GM19463 (cell line): ENCODE data around the gene CAMK2N1.

Experiments
- ATAC-seq: cut with Tn5 transposase; IDR thresholded peaks from one replicate; pipeline ENCODE4 v1.9.1; 2021; ENCODE audit warnings: mild to moderate bottlenecking, moderate library complexity; ENCODE audit not compliant: unreplicated experiment

Gene CAMK2N1

DNA sequence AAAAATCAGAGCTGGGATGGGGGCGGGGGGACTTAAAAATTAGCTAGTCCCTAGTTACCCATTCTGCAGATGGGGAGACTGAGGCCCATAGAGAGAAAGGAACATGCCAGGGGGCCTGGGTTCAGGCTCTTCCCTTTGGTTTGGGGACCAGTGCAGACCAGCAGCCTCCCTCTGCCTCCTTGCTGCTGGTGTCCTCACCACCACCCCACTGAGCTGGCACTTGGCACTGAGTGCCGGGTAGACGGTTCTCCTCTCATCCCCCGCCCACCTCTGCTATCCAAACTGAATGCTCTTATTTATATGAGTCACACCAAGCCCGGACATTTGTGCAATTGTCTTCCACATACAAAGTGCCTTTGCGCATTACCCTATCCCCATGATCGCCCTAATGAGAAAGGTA lies 39.2 kb downstream of the CAMK2N1 start:
- ATAC-seq = no peak

DNA sequence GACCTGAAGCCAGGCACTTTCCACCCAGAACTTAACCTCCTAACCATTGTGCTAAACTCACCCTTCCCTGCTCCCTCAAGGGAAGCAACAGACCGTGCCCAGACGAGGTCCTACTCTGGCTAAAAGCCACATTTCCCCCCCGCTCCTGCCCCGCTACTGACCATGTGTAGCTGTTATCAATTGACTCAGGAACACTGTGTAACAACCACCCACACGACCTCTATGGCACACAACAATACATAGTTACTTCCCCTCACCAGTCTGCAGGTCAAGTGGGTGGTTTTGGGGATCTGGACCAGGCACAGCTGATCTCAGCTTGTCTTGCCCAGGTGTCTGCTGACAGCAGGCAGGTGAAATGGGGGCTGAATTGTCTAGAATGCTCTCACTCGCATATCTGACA lies 40.1 kb downstream of the CAMK2N1 start:
- ATAC-seq = no peak

DNA sequence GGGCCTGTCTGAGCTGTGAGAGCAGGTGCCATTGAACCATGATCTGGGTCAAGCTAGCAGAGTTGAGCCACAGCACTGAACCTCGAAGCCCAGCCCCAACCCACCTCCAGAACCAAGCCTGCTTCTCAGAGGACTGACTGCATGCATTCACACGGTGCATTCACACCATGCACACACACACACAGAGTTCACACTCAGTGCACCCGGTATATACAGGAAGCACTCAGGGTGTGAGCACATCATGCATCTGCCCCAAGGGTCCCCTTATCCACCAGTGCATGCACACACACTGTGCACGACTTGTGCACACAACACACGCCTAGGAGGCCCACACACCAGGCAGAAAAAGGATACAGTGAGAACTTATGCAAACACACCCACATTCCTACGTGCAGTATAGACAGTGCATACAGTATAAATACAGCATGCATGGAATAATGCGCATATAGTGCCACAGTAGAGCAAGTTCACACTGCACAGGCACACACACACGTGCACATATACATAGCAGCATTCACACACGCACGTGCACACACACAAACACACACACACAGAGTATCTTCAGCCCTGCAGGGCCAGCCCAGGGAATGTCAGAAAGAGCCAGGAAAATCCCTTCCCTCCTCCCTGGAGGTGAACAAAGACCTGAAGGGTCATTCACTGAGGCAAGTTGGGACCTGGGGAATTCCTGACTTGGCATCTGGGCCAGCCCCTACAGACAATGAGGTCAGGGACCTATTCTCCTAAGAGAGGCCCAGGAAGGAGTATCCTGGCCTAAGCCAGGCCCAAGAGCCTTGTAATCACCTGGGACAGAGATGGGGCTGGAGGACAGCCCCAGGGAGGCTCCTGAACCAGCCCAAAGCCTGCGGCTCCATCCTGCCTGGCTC lies 42.1 kb downstream of the CAMK2N1 start:
- no peak for ATAC-seq

DNA sequence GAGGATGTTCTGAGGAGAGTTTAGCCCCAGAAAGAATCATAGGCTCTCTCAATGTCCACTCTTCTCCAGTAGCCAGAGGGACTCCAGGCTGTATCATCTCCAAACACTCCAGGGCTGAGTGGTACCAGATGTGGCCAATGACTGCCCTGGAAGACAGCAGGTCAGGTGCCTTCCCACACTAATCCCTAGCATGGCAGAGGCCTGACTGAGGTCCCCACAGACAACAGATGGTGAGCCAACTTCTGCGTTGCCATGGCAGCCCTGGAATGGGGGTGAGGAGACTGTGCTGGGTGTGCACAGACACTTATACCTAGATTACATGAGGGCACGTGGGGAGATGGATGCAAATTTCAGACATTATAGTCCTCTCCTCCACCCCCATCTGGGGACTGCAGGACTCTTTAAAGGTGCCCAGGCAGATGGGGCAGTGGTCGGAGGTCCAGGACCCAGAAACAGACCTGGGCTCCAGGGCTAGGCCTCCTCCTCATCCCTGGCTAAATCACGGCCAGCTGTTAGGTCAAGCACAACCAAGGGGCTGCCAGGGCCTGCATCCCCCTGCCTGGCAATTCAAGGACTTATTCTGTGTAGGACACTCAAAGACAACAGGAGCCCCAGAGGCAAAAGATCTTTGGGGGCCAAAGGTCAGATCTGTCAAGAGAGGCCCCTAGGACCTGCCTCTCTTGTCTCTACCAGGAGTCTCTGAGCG lies 42.9 kb downstream of the CAMK2N1 start:
- no peak for ATAC-seq

DNA sequence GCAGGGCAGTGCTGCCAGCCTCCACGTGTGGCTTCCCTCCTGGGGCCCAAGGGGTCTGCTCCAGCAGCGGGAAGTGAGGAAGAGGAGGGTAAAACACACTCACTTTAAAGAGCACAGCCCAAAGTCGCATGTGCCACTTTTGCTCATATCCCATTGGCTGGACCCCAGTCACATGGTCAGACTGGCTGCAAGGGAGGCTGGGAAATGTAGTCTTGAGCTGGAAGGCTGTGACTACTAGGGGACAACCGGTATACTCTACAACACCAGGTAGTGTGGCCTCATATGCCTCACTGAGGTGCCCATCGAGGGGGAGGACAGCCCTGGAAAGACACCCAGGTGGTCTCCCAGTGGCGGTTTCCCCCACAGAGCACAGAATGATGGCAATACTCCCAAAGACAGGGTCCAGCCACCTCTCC lies 45.2 kb downstream of the CAMK2N1 start:
- no peak for ATAC-seq

DNA sequence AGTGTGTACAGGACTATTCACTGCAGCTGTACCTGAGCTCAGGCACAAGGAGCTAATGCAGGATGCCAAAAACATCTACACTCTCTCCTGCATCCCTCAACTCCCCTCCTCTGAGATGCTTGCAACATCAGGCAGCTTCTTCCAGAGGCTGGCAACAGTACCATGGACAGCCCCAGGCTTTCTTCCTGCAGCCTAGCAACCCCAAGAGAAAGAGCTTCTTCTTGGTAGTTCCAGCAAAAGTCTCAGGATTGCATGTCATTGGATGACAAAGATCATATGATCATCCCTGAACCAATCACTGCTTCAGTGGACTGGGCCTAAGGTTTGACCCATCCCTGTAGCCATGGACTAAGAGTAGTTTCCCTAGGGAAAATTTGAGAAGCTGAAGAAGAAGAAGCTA lies 46.7 kb downstream of the CAMK2N1 start:
- ATAC-seq = no peak

DNA sequence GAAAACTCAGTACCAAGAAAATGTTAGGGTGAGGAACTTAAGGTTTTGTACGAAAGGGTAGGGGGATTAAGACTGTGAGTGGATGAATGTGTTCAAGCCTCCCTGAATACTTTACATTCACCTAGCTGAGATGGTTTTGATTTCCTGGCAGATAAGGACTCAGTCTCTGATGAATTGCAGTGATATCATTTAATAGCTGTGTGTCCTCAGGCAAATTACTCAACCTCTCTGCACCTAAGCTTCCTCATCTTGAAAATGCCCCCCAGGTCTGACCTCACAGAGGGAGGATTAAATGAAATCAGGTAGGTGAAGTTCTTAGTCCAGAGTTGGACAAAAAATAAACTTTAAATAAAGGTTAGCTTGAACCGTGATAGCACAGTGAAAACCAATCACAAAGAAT lies 48.4 kb downstream of the CAMK2N1 start:
- no peak for ATAC-seq

DNA sequence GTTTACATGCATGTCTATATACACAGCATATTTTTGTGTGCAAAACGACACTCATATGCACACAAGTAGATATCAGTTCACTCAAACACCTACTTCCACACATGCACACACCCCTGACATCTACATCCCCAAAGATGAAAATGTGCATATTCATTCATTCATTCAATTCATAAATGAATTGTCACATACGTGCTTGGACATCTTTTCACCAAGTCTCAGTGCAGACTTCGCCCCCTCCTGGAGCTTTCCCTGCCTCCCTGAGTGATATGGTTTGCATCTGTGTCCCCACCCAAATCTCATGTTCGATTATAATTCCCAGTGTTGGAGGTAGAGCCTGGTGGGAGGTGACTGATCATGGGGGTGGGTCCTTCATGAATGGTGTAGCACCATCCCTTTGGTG lies 53.1 kb downstream of the CAMK2N1 start:
- ATAC-seq = no peak
